Measurements from ENCODE around the gene CD96. TPM values are rescaled to one million over a fixed set of nuclear protein-coding genes. Genes with fewer than 3 reads are reported as not detected.

CD96 gene
- total RNA-seq, 1 donor from 2014 or later = 0.61 TPM

DNA sequence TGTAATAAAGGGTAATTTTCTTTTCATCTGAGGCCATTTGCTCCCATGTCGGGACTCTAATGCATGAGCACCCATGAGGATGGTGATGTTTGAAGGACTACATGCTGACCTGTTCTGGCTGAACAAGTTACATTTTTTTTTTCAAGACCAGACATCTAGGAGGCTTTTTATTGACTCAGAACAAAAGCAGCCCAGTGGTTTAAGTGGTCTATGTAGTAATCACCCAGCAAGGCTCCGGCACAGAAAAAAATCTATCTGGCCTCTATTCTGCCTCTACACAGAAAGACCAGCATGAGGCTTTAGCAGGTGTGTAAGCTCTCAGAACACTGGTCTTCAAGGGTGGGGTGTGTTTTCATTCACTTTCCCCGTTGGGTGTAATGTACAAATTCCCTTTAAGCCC, 148.2 kb downstream of the CD96 start:
- Histone ChIP-seq H3K9me3 (ENCODE audit: insufficient read depth, low read depth, low read length) (no peaks in the 10 kb centered on the region), H2AFZ (ENCODE audit: low read depth, low read length) (no peak overlapping the region), H3K9ac (ENCODE audit: low read length) (peak overlapping the region; percentile 57), H4K20me1 (ENCODE audit: insufficient read depth, low read length) (no peaks in the 10 kb centered on the region), H3K27ac (ENCODE audit: low read depth, low read length) (peak overlapping the region; percentile 57), H3K27me3 (ENCODE audit: insufficient read depth, low read length) (no peaks in the 10 kb centered on the region), H3K36me3 (ENCODE audit: insufficient read depth, low read length) (no peaks in the 10 kb centered on the region), H3K4me2 (ENCODE audit: low read length) (peak overlapping the region; percentile 55), H3K4me1 (ENCODE audit: insufficient read depth, low read length) (peaks cover 27% of the 10 kb centered on the region), H3K4me3 (ENCODE audit: insufficient read depth, low read depth, low read length) (no peak overlapping the region), H3K79me2 (ENCODE audit: insufficient read depth, low read length) (no peaks in the 10 kb centered on the region)
- H3K27me3 Mint-ChIP-seq (ENCODE audit: low read depth, unreplicated experiment) = no peaks in the 10 kb centered on the region
- DNase-seq (ENCODE audit: low read depth) = peak; percentile 85
- H3K27ac Mint-ChIP-seq (ENCODE audit: unreplicated experiment) = peak overlapping the region; percentile 64
- H3K36me3 Mint-ChIP-seq (ENCODE audit: low read depth, unreplicated experiment) = no peaks in the 10 kb centered on the region
- H3K4me3 Mint-ChIP-seq (ENCODE audit: unreplicated experiment) = no peak overlapping the region
- no peaks in the 10 kb centered on the region for H3K9me3 Mint-ChIP-seq (ENCODE audit: unreplicated experiment)
- TF ChIP-seq EZH2 (IDR thresholded peaks at IDR 0.05; ENCODE audit: insufficient read depth, low read length) = no peak
- TF ChIP-seq, protein P1, sequence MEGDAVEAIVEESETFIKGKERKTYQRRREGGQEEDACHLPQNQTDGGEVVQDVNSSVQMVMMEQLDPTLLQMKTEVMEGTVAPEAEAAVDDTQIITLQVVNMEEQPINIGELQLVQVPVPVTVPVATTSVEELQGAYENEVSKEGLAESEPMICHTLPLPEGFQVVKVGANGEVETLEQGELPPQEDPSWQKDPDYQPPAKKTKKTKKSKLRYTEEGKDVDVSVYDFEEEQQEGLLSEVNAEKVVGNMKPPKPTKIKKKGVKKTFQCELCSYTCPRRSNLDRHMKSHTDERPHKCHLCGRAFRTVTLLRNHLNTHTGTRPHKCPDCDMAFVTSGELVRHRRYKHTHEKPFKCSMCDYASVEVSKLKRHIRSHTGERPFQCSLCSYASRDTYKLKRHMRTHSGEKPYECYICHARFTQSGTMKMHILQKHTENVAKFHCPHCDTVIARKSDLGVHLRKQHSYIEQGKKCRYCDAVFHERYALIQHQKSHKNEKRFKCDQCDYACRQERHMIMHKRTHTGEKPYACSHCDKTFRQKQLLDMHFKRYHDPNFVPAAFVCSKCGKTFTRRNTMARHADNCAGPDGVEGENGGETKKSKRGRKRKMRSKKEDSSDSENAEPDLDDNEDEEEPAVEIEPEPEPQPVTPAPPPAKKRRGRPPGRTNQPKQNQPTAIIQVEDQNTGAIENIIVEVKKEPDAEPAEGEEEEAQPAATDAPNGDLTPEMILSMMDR (IDR thresholded peaks at IDR 0.05; ENCODE audit: insufficient read depth, low read depth, low read length) = no peak
- peaks cover 43% of the 10 kb centered on the region for H3K4me1 Mint-ChIP-seq (ENCODE audit: low read depth, unreplicated experiment)
- FAIRE-seq = peak; percentile 76

DNA sequence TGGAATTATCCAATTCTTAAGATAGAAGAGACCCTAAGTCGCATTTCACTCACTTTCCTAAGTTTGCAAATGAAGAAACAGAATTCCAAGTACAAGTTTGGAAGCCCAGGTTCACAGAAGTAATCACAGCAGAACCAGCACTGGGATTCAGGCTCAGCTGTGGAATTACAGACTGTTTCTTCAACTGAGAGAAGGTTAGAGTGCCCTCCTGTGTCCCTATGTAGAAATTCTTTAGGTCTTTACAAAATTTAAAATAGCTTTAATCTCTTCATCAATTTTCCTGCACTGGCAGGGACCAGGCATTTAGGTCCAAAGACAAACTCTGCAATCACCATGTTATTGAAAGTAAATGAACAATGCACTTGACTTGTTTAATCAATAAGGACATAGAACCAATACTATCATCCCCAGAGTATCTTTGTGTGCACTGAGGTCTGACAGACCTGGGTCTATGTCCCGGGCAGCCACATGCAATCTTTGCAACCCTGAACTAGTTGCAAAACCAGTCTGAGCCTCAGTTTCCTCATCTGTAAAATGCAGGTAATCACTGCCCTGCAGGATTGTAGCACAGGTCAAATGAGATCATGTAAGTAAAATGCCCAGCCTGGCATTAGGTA, 149.4 kb downstream of the CD96 start:
- FAIRE-seq = no peak
- no peaks in the 10 kb centered on the region for H3K36me3 Mint-ChIP-seq (ENCODE audit: low read depth, unreplicated experiment)
- peaks cover 54% of the 10 kb centered on the region for H3K4me1 Mint-ChIP-seq (ENCODE audit: low read depth, unreplicated experiment)
- no peak for TF ChIP-seq EZH2 (IDR thresholded peaks at IDR 0.05; ENCODE audit: insufficient read depth, low read length)
- TF ChIP-seq, protein P1 (IDR thresholded peaks at IDR 0.05; ENCODE audit: insufficient read depth, low read depth, low read length) = peak; percentile 51
- peak; percentile 39 for DNase-seq (ENCODE audit: low read depth)
- peak overlapping the region; percentile 29 for H3K27ac Mint-ChIP-seq (ENCODE audit: unreplicated experiment)
- Histone ChIP-seq H3K27ac (ENCODE audit: low read depth, low read length) (no peak overlapping the region), H3K4me1 (ENCODE audit: insufficient read depth, low read length) (peaks cover 37% of the 10 kb centered on the region), H2AFZ (ENCODE audit: low read depth, low read length) (no peak overlapping the region), H3K9me3 (ENCODE audit: insufficient read depth, low read depth, low read length) (no peaks in the 10 kb centered on the region), H3K36me3 (ENCODE audit: insufficient read depth, low read length) (no peaks in the 10 kb centered on the region), H4K20me1 (ENCODE audit: insufficient read depth, low read length) (no peaks in the 10 kb centered on the region), H3K27me3 (ENCODE audit: insufficient read depth, low read length) (no peaks in the 10 kb centered on the region), H3K4me2 (ENCODE audit: low read length) (peak overlapping the region; percentile 55), H3K9ac (ENCODE audit: low read length) (peak overlapping the region; percentile 57), H3K4me3 (ENCODE audit: insufficient read depth, low read depth, low read length) (no peak overlapping the region), H3K79me2 (ENCODE audit: insufficient read depth, low read length) (no peaks in the 10 kb centered on the region)
- H3K4me3 Mint-ChIP-seq (ENCODE audit: unreplicated experiment) = no peak overlapping the region
- H3K9me3 Mint-ChIP-seq (ENCODE audit: unreplicated experiment) = no peaks in the 10 kb centered on the region
- no peaks in the 10 kb centered on the region for H3K27me3 Mint-ChIP-seq (ENCODE audit: low read depth, unreplicated experiment)
